ENCODE measurements around the gene H2BK1.

DNA sequence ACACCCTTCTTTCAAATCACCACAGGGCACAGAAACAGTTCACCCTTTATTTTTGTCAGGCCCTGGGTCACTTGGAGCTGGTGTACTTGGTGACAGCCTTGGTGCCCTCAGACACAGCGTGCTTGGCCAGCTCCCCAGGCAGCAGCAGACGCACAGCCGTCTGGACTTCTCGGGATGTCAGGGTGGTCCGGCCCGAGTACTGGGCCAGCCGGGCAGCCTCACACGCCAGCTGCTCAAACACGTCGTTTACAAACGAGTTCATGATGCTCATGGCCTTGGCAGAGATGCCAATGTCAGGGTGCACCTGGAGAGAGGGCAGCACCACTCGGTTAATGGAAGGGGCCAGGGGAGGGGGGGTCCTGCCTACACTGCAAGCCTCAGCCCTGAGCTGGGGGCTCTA is 2.5 kb downstream of the H2BK1 start:
- TF ChIP-seq EZH2 (conservative IDR thresholded peaks at IDR 0.05; ENCODE audit: low read depth, low read length) (no peak), SALL1 (CRISPR knock-in tag; IDR thresholded peaks at IDR 0.05) (no peak), YEATS2 (CRISPR knock-in tag; IDR thresholded peaks at IDR 0.05; ENCODE audit: borderline replicate concordance) (no peak)
- TF ChIP-seq, protein P1, sequence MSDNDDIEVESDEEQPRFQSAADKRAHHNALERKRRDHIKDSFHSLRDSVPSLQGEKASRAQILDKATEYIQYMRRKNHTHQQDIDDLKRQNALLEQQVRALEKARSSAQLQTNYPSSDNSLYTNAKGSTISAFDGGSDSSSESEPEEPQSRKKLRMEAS (IDR thresholded peaks at IDR 0.05), result no peak
